ENCODE results near the gene ARID5B. TPM values are rescaled to one million over a fixed set of nuclear protein-coding genes. Genes with fewer than 3 reads are reported as not detected.

Gene ARID5B
- polyA plus RNA-seq, 4 donors, result 45.0 to 57.3 (median 51.7) TPM

GRCh38 chr10:62007145-62007544 lies 105.6 kb downstream of the ARID5B start:
- no peak for DNase-seq (ENCODE audit: low read depth in 4 of 4, low spot score in 2 of 4)

DNA sequence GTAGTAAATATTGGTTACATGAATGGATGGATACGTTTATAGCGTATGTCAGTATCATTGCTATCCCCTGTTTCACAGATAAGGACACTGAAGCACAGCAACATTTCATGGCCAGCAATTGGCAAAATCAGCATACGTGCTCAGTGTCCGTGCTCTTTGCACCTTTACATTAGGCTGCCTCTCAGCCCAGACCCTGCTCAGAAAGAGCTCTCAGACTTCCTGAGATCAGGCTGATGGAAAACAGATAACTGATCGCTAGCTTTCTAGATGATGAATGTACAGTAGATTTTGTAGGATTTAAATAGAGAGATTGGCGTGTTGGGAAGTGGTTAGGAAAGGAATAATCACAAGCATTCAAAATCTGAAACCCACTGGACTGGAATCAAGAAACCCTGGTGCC lies 106.7 kb downstream of the ARID5B start:
- DNase-seq (ENCODE audit: low read depth in 4 of 4, low spot score in 2 of 4), result no peak

DNA sequence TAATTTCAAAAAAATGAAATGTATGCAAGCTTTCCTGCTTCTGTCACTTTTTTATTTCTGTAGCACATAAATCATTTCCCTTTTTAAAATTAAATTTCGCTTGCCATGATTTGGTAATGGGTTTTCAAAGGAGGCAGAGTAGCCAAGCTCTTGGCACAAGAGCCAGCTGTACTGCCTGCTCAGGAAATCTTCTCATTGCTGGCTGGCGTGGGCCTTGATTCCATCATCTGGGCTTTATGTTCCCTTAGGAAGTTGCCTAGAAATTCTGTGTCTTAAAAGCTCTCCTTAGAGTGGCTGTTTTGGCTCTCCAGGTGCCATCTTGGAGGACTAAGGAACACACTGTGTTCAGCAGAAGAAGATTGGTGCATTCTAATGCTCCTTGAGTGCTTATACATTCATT lies 107.4 kb downstream of the ARID5B start:
- DNase-seq (ENCODE audit: low read depth in 4 of 4, low spot score in 2 of 4), result no peak

DNA sequence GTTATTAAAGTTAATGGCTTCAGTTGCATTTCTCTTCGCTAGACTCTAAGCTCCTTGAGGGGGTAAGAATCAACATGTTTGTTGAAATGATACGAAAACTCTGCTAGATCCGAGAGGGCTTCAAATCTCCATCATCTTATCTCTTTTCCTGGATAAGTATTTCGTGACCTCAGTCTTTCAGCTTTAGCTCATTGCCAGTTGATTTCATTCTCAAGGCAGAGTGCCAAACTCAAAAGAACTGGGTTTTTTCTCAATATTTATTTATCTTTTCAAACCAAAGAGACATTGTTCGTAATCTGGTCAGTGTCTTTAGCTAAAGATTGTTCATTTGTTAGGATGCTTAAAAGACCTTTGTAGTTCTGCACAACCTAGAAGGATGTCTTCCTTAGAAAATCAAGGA lies 108.9 kb downstream of the ARID5B start:
- DNase-seq (ENCODE audit: low read depth in 4 of 4, low spot score in 2 of 4), result no peak

DNA sequence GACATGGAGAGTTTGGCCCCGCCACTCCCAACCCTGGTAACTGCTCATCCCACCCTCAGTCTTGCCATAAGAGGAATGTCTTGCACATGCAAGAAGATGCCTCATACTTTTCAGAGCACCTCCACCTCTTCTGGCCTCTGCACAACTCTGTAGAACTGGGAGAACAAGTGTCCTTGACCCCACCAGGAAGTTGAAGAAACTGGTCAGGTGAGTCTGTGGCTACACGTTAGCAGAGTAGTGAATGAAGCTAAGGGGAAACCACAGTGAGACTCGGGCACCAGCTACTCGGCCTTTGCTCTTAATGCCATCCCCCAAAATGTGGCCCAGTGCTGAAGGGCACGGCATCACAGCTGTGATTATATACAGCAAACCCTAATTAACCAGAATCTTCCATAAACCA lies 110.1 kb downstream of the ARID5B start:
- no peak for DNase-seq (ENCODE audit: low read depth in 4 of 4, low spot score in 2 of 4)

- DNase-seq (ENCODE audit: low read depth in 4 of 4, low spot score in 2 of 4), result no peak
Observed at GRCh38 chr10:62012318-62012717, 110.8 kb downstream of the ARID5B start.

DNA sequence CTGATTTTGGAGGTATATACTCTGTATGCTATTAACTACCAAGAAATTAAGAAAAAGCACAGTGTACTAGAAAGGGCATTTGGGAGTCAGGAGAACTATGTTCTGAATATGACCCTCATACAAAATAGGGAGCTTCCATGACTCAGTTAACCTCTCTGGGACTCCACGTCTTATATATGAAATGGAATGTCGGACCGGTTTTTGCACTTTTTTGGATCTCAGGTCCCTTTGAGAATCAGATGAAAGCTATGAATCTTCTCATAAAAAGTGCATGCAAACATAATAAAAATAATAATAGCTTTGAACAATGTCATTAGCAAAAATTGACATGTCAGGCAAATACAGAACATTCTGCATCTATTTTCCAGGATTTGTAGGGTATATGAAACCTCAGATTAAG lies 113.0 kb downstream of the ARID5B start:
- DNase-seq (ENCODE audit: low read depth in 4 of 4, low spot score in 2 of 4), result no peak

DNA sequence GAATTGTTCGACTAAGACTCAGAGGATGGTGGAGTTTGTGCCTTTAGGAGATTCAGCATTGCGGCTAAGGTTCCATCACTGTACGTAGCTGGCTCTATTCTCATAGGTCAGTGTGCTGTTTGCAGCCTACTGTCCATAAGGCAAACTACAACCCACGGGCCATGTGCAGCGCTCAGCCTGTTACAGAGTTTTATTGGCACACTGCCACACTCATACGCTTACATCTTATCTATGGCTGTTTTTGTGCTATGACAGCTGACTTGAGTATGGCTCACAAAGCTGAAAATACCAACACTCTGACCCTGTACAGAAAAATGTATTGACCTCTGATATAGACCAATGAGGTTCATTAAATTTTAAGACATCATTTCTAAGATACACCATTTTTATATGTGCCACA lies 114.5 kb downstream of the ARID5B start:
- DNase-seq (ENCODE audit: low read depth in 4 of 4, low spot score in 2 of 4), result no peak

- DNase-seq (ENCODE audit: low read depth in 4 of 4, low spot score in 2 of 4), result no peak
Observed at GRCh38 chr10:62016623-62017490, 115.4 kb downstream of the ARID5B start.

DNA sequence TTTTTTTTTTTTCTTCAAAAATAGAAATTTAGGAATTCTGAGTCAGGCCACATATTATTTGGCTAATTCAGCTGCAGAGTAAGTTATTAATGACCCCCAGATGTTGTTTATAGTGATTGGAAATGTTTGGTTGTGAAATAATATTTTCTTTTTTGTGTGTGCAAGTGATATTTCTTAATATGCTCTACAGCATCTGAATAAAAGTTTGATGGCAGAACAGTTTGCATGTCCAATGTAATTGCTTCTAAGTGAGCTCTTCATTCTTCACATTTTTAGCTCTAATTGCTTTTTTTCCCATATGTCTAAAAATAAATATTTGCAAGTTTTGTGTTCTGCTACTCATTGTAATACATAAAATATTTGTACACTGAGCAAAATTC lies 116.0 kb downstream of the ARID5B start:
- DNase-seq (ENCODE audit: low read depth in 4 of 4, low spot score in 2 of 4), result no peak

DNA sequence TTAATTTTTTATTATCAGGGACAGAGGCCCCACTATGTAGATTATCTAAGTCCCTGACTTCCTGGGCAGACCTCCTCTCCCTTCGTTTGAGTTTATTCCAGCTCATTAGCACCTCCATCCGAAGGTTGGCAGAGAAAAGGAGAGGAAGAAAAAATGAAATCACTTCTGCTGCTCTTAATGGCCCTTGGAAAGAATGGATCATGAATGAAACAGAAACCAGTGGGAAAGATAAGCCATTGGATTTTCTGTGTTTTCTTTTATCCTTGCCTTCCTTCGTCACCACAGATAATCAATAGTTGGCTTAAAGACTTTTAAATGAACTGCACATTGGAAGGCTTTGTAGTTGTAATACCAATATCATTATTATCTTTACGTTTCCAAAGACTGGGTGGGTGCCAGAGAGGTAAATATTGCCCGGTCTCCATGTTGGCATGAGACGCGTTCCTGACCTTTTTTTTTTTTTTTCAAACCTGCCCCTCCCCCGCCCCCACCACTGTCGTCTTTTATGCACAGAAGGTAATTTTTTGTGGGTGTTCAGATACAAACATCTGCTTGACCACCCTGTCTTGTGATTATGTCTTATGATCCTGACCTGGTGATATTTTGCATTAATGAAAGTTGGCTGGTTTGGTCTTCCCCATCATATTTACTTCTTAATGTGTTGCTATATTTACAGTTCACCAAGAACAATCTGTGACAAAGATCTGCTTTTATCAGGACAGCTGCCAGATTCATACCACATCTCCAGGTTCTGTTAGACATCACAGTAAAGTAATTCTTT lies 116.8 kb downstream of the ARID5B start:
- no peak for DNase-seq (ENCODE audit: low read depth in 4 of 4, low spot score in 2 of 4)

DNA sequence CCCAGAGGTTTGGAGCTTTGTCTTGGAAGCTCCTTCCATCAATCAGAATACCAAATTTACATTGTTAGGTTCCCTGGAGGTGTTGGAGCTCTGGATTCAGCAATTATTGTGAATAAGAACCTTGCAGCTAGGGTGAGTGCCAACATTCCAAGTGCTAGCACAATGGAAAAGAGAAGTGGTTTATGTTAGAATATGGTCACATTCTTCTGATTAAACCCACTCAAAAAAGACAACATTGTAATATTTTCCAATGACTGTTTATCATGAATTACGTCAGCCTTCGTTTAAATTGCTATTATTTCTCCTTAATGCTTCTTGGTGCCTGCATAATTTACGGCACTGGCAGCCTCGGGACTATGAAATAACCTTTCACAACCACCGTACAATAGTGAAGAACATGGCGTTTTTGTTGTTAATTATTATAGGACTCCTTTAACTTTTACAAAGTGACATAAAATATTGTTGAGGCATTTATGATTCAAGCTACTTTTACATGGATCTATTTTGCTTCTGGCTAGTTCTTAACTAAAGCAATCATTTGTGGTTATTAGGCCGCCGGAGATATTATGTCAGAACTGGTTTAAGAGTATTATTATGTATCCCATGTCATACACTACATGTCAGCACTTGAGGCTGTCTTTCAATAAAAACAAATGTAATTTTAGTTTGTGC lies 117.7 kb downstream of the ARID5B start:
- no peak for DNase-seq (ENCODE audit: low read depth in 4 of 4, low spot score in 2 of 4)

DNA sequence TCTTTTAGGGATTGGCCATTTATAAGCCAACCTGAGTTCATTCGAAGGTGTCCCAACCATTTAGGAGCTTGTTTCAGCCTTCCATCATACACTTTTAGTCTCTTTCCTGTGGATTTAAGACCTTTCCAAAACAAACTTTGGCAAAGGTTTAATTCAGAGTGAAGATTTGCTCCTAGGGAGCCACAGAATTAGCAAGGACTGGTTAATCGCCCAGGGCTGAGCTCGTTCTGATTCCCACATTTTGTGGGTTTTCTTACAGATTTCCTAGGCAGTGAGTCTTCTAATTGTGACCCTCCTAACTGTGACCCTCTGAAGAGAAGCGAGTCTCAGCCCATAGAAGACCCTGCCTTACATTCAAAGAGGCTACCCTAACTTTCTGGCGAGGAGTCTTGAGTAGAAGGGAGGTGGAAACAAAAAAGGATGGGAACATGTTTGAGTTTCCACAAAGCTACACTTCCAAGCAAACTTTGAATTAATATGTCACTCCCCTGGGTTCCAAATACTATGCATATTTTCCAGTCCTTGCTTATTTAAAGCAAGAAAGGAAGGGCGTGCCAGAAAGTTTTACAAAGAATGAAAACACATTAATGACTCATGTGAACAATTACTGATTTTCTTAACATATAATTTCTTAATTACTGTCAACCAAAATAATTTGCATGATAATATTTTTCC lies 118.3 kb downstream of the ARID5B start:
- no peak for DNase-seq (ENCODE audit: low read depth in 4 of 4, low spot score in 2 of 4)

DNA sequence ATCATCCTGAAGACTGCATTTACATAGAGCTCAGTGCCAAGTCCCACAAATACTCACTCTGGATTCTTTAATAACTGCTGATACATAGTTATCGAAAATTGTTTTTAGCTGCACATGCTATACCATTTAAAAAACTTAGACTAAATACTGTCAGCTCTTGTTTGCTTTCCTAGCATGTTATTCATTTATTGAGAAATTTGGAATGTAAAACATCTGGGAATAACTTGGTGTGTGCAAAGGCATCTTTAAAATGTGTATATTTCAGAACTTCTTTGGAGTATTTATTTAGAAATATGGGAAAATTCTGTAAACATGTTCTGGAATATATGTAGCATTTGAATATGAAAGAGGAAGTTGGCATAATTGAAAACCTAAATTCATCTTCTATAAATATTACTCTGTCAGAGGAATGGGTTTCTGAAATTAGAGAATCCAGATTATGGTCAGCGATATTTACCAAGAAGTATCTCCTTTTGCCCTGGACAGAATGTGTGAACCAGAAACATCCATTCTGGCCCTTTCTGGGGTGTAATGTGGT lies 119.7 kb downstream of the ARID5B start:
- no peak for DNase-seq (ENCODE audit: low read depth in 4 of 4, low spot score in 2 of 4)

DNA sequence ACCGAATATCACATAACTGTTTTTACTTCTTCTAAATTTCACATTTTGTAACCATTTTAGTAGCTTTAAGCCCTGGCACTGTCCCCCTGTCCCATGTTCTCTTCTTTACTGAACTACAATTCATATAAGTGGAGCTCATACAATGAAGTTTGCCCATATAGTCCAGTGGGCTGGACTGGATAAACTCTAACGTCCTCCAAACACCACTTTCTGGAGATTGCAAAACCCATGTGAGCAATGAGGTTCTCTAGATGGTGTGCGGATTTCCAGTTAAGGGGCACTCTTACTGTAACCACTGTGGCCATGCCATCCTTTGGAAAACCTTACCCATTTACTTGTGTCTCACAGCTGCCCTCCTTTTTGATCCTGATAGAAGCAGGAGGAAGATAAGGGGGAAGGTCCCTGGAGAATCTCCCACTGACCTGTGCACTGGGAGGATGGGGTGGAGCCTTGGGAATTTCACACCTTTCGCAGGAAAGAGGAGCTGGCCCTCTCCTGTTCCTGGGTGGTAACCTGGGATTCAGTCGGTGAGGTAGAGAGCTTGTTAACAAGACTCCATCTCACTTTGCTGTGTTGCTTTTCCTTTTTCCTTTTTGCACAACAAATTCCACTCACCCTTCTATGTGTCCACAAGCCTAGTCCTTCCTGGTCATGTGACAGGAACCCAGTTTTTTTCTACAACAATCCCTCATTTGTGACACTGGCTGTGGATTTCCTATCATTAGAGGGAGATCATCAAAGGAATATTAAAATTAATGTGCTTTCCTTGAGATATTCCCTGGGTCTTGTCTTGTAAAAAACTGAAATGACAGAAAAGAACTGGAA lies 120.7 kb downstream of the ARID5B start:
- DNase-seq (ENCODE audit: low read depth in 4 of 4, low spot score in 2 of 4), result no peak

GRCh38 chr10:62022830-62023229 lies 121.3 kb downstream of the ARID5B start:
- no peak for DNase-seq (ENCODE audit: low read depth in 4 of 4, low spot score in 2 of 4)

DNA sequence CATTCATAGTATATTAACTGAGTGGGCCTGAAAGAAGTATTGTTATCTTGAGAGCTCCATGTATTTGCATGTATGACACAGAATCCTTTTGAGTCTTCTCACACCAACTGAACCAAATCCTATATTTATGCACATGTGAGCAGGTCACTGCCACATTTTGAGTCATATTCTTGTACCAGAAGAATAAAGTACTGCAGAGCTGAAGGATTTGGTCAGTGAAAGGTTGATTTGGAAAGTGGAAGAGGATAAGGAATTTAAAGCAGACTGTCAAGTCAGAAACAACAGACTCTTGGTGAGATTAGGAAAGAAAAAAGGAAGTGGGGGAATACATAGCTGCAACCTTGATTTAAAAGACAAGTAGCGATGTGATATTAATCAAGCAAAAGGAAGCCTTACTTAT lies 121.8 kb downstream of the ARID5B start:
- no peak for DNase-seq (ENCODE audit: low read depth in 4 of 4, low spot score in 2 of 4)

GRCh38 chr10:62024026-62024701 lies 122.7 kb downstream of the ARID5B start:
- no peak for DNase-seq (ENCODE audit: low read depth in 4 of 4, low spot score in 2 of 4)

DNA sequence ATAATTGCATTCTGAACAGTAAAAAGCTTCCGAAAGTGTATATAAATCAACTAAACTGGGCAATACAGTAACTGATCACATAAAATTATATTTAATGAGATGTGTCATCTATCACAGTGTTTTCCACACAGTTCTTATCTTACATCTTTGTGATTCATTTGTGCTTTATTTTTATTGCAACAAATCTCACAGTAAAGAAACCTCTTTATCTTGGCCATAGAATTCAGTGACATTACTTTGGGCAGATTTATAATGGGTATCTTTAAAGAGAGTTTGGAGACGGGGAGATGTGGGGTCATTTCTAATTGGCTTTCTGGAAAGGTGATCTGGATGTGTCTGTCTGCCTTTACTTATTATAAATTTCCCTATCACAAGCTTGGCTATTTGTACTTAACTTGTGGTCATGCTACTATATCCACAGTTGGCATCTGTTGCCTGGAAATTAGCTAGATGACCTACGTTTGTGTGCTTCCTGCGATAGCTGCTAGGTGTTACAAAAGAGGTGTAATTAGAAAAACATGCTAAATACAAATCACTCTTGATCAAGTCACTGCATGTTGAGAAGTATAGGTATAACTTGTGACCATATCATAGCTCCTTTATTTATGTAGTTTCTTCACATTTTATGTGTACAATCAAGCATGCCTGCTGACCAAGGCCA lies 123.8 kb downstream of the ARID5B start:
- DNase-seq (ENCODE audit: low read depth in 4 of 4, low spot score in 2 of 4), result no peak

Measured in left renal cortex interstitium (tissue), 4 donors.